Gastroesophageal sphincter (tissue), 4 donors: ENCODE measurements around the gene OGFR. TPM values are rescaled to one million over a fixed set of nuclear protein-coding genes. Genes with fewer than 3 reads are reported as not detected.

Source experiments
- ATAC-seq: fragments of 150-250 bp; one replicate; pipeline ENCODE4 v1.9.1; 2016; ENCODE audit warnings: mild to moderate bottlenecking, moderate library complexity
- H3K27ac ChIP-seq, 4 donors: fragments of 200-600 bp; sonication (generic) in 3 of 4; 1 replicate in 3 of 4; 2 replicates in 1 of 4; pipeline ENCODE4 v1.5.1; 2016 to 2019
- H3K27me3 ChIP-seq: fragments of 200-600 bp; sonication (generic); one replicate; pipeline ENCODE4 v1.5.1; 2019
- H3K36me3 ChIP-seq, 2 donors: fragments of 200-600 bp; sonication (generic); one replicate each; pipeline ENCODE4 v1.5.1; 2019; ENCODE audit warnings: control low read depth in 1 of 2
- H3K4me1 ChIP-seq, 3 donors: fragments of 200-600 bp; sonication (generic); 1 replicate in 2 of 3; 2 replicates in 1 of 3; pipeline ENCODE4 v1.5.1; 2016 to 2019; ENCODE audit warnings: control low read depth in 2 of 3
- H3K4me3 ChIP-seq, 2 donors: fragments of 200-600 bp; sonication (generic); one replicate each; pipeline ENCODE4 v1.5.1; 2019; ENCODE audit warnings: mild to moderate bottlenecking in 1 of 2, moderate library complexity in 1 of 2
- H3K9me3 ChIP-seq, 3 donors: fragments of 200-600 bp; sonication (generic); one replicate each; pipeline ENCODE4 v1.5.1; 2017 to 2019; ENCODE audit warnings: control low read depth in 2 of 3
- EP300 ChIP-seq: sonication (generic); formaldehyde crosslinking; IDR thresholded peaks from one replicate; pipeline ENCODE4 v1.6.1; 2017; ENCODE audit warnings: antibody characterized with exemption, mild to moderate bottlenecking
- POLR2A ChIP-seq, 2 donors: fragments of 450-650 bp; IDR thresholded peaks; one replicate each; pipeline ENCODE4 v1.6.1; 2017; ENCODE audit warnings: antibody characterized with exemption in 2 of 2, mild to moderate bottlenecking in 2 of 2, moderate library complexity in 1 of 2
- POLR2AphosphoS5 ChIP-seq: sonication (generic); formaldehyde crosslinking; IDR thresholded peaks from one replicate; pipeline ENCODE4 v1.6.1; 2017; ENCODE audit warnings: antibody characterized with exemption
- WGBS, 2 donors: methylation state at CpG; one replicate each; pipeline ENCODE4 v1.1.5; 2018; ENCODE audit warnings: low coverage in 1 of 2; 5-methylcytosine and 5-hydroxymethylcytosine counted together
- total RNA-seq, 4 donors: library from RNA; depleted of rRNA; stranded (reverse); fragments of >200 nt; gene quantifications; one replicate each; pipeline ENCODE4 v1.1.0, GENCODE V29; 2016
- TF ChIP-seq, protein P1 (sequence below), 4 experiments: fragments of 200-600 bp in 2 of 4; fragments of 450-650 bp in 2 of 4; sonication (generic) in 1 of 4; IDR thresholded peaks; one replicate each; pipeline ENCODE4 v1.5.1; 2017 to 2019; ENCODE audit warnings: antibody characterized with exemption in 4 of 4, mild to moderate bottlenecking in 2 of 4, moderate library complexity in 2 of 4

The OGFR gene
- total RNA-seq, 4 donors from 2014 or later = 55.1 to 61.0 (median 58.9) TPM

DNA sequence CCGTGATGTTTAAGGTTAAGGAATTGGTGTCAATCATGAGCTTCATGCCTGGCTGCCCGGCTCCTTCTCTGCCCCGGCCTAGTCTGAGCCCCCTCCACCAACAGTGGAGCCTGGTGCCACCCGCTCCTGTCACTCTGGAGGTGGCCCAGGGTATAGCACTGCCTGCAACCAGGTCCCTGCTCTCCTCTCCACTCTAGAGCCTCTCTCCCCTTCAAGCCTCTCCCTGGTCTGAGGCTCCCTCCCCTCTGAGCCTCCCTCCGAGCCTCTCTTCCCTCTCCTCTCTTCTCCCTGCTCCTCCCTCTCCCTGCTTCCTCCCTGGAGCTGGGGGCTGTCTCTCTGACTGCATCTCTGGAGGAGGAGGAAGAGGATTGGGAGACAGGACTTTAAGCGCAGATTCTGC lies 39.6 kb upstream of the OGFR start:
- Histone ChIP-seq H3K27ac (no peak overlapping the region), H3K36me3 (no peaks in the 10 kb centered on the region), H3K4me3 (no peak overlapping the region), H3K4me1 (peaks cover 0 to 40% (median 13%) of the 10 kb centered on the region in 3 donors), H3K27me3 (peaks cover 46% of the 10 kb centered on the region), H3K9me3 (no peaks in the 10 kb centered on the region)
- no peak for TF ChIP-seq EP300
- TF ChIP-seq POLR2A (IDR thresholded peaks at IDR 0.05) = no peak
- TF ChIP-seq POLR2AphosphoS5 = no peak
- TF ChIP-seq, protein P1, sequence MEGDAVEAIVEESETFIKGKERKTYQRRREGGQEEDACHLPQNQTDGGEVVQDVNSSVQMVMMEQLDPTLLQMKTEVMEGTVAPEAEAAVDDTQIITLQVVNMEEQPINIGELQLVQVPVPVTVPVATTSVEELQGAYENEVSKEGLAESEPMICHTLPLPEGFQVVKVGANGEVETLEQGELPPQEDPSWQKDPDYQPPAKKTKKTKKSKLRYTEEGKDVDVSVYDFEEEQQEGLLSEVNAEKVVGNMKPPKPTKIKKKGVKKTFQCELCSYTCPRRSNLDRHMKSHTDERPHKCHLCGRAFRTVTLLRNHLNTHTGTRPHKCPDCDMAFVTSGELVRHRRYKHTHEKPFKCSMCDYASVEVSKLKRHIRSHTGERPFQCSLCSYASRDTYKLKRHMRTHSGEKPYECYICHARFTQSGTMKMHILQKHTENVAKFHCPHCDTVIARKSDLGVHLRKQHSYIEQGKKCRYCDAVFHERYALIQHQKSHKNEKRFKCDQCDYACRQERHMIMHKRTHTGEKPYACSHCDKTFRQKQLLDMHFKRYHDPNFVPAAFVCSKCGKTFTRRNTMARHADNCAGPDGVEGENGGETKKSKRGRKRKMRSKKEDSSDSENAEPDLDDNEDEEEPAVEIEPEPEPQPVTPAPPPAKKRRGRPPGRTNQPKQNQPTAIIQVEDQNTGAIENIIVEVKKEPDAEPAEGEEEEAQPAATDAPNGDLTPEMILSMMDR (IDR thresholded peaks at IDR 0.05) = no peak
- WGBS, 2 donors = 73% methylated on average over 6 of the region's 6 CpGs; no CpG with 5 or more reads in 1 of the 2 donors
- no peak for ATAC-seq

DNA sequence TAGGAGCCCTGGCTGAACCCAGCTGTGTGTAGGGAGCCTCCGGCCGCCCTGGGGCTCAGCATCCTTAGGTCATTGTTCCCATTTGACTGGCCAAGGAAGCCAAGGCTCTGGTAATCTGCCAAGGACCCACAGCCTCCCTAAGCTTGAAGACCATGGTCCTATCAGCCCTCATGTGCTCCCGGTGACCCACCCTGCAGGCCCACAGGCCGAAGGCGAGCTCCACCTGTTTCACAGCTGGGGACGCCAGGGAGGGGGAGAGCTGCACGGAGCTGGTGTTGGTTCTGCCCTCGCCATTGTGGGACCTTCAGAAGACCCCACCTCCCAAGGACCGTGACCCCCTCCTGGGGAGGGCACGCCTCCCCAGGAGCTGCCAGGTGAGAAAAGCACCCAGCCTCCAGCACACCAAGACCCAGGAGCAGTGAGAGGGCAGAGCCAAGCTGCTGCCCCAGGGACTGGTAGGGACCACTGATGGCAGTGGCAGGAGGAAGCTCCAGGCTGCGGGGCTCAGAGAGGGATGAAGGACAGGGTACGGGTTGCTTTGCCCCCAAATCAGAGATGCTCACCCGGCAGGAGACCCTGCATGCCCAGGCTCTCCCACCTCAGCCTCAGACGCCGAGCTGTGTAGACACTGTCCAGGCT lies 39.1 kb upstream of the OGFR start:
- WGBS, 2 donors = 100% methylated on average over 2 of the region's 15 CpGs; no CpG with 5 or more reads in 1 of the 2 donors
- ATAC-seq = no peak
- peaks cover 48% of the 10 kb centered on the region for H3K27me3 ChIP-seq

DNA sequence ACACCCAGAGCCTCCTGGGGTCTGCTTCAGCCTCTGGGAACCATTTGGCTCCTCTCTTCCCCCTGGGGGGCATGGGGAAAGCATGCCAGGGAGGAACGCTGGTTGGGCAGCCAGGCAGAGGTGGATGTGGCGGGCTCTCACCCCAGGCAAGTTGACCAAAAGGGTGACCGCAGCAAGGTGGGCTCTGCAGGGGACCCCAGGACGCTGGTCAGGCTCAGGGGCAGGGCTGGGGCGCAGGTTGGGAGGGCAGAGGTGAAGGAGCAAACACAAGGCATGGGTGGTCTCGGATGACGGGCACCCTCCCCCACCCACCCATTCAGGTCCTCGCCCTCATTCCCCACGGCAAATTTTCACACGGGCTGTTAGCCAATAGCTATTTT lies 38.6 kb upstream of the OGFR start:
- Histone ChIP-seq H3K27me3 (peaks cover 53% of the 10 kb centered on the region), H3K4me1 (peaks cover 0 to 30% (median 8%) of the 10 kb centered on the region in 3 donors), H3K27ac (no peak overlapping the region), H3K9me3 (no peaks in the 10 kb centered on the region), H3K36me3 (no peaks in the 10 kb centered on the region), H3K4me3 (no peak overlapping the region)
- ATAC-seq = no peak
- 23 to 48% methylated on average over 6 to 7 of the region's 10 CpGs for WGBS, 2 donors
- TF ChIP-seq, protein P1 (IDR thresholded peaks at IDR 0.05) = no peak
- no peak for TF ChIP-seq POLR2AphosphoS5
- no peak for TF ChIP-seq POLR2A (IDR thresholded peaks at IDR 0.05)
- no peak for TF ChIP-seq EP300

More for the DNA sequence above, 39.1 kb upstream of the OGFR start:
- TF ChIP-seq POLR2A (IDR thresholded peaks at IDR 0.05) (no peak), POLR2AphosphoS5 (no peak), EP300 (no peak)
- TF ChIP-seq, protein P1 (IDR thresholded peaks at IDR 0.05) = no peak
- no peak overlapping the region for H3K4me3 ChIP-seq
- H3K9me3 ChIP-seq = no peaks in the 10 kb centered on the region
- H3K4me1 ChIP-seq = peaks cover 0 to 35% (median 13%) of the 10 kb centered on the region in 3 donors
- no peak overlapping the region for H3K27ac ChIP-seq
- no peaks in the 10 kb centered on the region for H3K36me3 ChIP-seq

DNA sequence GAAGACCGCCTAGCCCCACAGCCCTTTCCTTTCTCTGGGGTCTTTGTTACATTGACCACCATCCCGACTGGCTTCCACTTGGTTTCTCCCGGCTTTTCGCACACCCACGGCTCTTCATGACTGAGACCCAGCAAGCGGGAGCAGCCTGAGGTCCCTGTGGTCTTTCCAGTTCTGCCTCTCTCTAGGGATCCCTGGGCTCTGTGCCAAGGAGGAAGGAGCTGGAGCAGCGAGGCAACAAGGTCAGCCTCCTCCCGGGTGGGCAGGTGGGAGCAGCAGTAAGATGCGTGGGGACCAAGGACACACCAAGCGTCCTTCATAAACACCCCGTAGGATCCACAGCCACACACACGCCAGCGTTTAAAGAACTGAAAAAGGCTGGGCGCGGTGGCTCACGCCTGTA lies 37.9 kb upstream of the OGFR start:
- ATAC-seq = no peak
- H3K27me3 ChIP-seq = peaks cover 59% of the 10 kb centered on the region
- 71% methylated on average over 5 of the region's 16 CpGs; no CpG with 5 or more reads in 1 of the 2 donors for WGBS, 2 donors

More for the DNA sequence above, 37.9 kb upstream of the OGFR start:
- Histone ChIP-seq H3K4me1 (peaks cover 0 to 23% (median 3%) of the 10 kb centered on the region in 3 donors), H3K4me3 (no peak overlapping the region), H3K36me3 (no peaks in the 10 kb centered on the region), H3K9me3 (no peaks in the 10 kb centered on the region), H3K27ac (no peak overlapping the region)
- TF ChIP-seq EP300 = no peak
- no peak for TF ChIP-seq POLR2A (IDR thresholded peaks at IDR 0.05)
- TF ChIP-seq POLR2AphosphoS5 = no peak
- TF ChIP-seq, protein P1 (IDR thresholded peaks at IDR 0.05) = no peak
